Measurements from ENCODE around the gene ESM1.

DNA sequence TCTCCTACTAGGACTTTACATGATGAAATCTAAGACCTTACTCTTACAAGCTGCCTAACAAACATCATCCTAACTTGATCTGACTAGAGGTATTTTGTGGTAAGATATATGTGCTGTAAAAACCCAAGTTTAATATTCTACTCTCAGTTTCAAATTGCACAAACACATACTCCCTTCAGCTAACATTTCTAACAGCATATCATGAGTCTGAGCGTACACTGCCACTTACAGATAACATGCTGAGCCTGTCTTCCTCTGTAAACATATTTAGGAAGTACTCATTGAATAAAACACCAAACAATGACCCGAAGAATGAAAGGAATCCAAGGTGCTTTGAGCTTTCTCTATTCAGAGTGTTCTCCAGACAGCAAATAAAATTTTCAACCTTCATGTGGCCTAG is 7.9 kb upstream of the ESM1 start:
- TF ChIP-seq CTCF (IDR thresholded peaks at IDR 0.05; ENCODE audit: insufficient read depth, low read length): no peak
- no peak for TF ChIP-seq POLR2AphosphoS5 (IDR thresholded peaks at IDR 0.05; ENCODE audit: low read depth)
- no peak for TF ChIP-seq GABPA (IDR thresholded peaks at IDR 0.05; ENCODE audit: low read depth)

All from HL-60 (cell line).